Left renal cortex interstitium (tissue), 4 donors: ENCODE results near the gene TLK2. TPM values are rescaled to one million over a fixed set of nuclear protein-coding genes. Genes with fewer than 3 reads are reported as not detected.
"Not testable (repeated sequence)": the region's sequence is repeated elsewhere in the genome, so short reads cannot be mapped to it uniquely, and the experiment has no call there.

ENCODE experiments used
- DNase-seq, 4 donors: peaks; one replicate each; pipeline ENCODE4 v3.0.0-alpha.2; 2013; ENCODE audit warnings: low read depth in 4 of 4, low spot score in 2 of 4, missing footprints in 1 of 4
- polyA plus RNA-seq, 4 donors: library from polyadenylated mRNA; unstranded; fragments of 120-200 nt; gene quantifications; one replicate each; pipeline ENCODE4 v1.2.1, GENCODE V29; 2013; ENCODE audit not compliant: insufficient read length in 4 of 4

TLK2 gene
- polyA plus RNA-seq, 4 donors, result 59.4 to 74.1 (median 67.1) TPM

- no peak for DNase-seq
These were observed 118.0 kb downstream of the TLK2 start for GRCh38 chr17:62596662-62597061.

DNA sequence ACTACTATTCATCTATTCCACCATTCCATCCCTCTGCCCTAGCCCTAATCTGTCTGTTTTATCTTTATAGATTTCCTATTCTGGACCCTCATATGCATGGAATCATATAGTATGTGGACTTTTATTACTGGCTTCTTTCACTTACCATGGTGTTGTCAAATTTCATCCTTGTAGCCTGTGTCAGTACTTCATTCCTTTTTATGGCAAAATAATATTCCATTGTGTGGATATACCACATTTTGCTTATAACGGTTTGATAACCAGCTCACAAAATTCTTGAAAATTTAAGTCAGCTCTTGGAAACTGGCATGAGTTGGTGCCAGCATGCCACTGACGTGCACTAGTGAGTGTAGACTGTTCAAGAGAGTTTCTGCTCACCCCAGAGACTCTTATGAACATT is 118.5 kb downstream of the TLK2 start:
- DNase-seq, result no peak

DNA sequence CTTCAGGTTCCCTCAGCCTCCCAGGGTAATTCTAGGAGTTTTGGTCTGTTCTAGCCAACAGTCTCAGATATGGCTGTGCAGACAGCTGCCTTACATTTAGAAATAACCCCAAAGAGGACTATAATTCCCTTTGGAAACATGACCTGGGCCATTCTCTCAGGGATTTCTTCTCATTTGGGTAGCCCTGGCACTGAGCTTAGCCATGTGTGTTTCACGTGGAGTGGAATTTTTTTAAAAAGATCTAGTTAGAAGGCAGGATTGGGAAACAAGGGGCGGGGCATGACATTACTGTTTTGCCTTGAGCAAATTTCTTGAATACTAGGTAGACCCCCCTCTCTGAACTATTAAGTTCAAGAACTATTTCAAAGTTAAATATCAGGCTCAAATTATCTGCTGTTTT is 119.3 kb downstream of the TLK2 start:
- DNase-seq, result no peak

GRCh38 chr17:62599964-62600657 is 121.5 kb downstream of the TLK2 start:
- no peak for DNase-seq

DNA sequence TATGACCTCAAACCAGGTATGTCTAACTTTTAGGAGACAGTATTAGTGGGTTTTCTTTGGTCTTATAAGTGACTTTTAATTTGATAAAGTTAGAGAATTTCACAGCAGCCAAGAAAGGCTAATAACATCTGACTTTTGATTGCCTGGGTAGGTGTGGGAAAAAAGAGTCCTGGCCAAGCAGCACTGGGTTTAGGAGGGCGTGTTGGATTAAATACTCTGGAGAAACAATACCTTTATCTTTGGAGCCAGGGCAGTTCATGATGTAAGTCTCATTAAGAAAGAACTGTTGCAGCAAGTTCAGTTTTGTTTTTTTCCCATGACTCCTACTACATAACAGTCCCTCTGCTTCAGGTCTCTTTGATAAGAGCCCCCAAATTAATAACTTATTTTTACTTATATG is 122.2 kb downstream of the TLK2 start:
- DNase-seq, result no peak

DNA sequence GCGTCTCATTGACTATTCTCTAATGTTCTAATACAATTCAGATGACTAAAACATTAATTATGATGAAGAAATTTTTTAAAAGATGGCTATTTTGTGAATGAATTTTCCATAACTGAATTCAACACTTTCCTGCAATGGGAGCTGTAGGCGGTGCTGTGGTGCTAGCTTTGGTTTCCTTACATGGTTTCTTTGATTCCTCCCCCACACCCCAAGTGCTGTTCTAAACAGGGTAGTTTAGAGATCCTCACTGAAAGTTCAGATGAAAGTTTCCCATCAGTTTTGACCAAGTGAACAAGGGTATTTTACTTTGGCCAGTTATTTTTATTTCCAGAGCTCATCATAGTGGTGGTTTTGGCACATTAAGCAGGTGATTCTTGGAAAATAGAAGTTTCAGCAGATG is 122.8 kb downstream of the TLK2 start:
- DNase-seq, result no peak

- DNase-seq, result not testable (repeated sequence)
These were observed 125.2 kb downstream of the TLK2 start for GRCh38 chr17:62603783-62604182.

GRCh38 chr17:62605588-62605987 is 127.0 kb downstream of the TLK2 start:
- DNase-seq, result no peak

- no peak for DNase-seq
These were observed 132.7 kb downstream of the TLK2 start for GRCh38 chr17:62611292-62611691.

GRCh38 chr17:62611728-62612127 is 133.1 kb downstream of the TLK2 start:
- DNase-seq, result no peak

GRCh38 chr17:62612289-62612688 is 133.7 kb downstream of the TLK2 start:
- not testable (repeated sequence) for DNase-seq

- DNase-seq, result not testable (repeated sequence)
These were observed 134.5 kb downstream of the TLK2 start for GRCh38 chr17:62613095-62613494.

DNA sequence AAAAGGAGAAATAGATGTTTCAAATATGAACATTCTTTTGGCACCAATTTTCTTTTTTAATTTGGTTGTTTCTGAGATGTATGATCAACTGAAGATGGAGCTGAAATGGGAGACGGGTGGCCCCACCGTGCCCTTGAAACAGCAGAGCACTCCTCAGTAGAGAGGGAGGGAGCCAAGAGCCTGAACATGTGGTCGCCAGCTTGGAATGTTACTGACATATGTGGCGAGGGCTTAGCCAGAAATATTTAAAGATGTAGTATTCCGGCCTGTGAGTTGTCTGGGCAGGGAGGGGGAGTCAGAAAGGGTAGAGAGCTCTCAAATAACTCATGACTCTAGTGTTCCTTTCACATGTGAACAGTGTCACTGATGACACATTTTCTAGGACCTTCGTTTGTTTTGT is 135.5 kb downstream of the TLK2 start:
- DNase-seq, result peak in 1 of 4 donors; percentile 15

- no peak for DNase-seq
These were observed 136.9 kb downstream of the TLK2 start for GRCh38 chr17:62615503-62615902.

DNA sequence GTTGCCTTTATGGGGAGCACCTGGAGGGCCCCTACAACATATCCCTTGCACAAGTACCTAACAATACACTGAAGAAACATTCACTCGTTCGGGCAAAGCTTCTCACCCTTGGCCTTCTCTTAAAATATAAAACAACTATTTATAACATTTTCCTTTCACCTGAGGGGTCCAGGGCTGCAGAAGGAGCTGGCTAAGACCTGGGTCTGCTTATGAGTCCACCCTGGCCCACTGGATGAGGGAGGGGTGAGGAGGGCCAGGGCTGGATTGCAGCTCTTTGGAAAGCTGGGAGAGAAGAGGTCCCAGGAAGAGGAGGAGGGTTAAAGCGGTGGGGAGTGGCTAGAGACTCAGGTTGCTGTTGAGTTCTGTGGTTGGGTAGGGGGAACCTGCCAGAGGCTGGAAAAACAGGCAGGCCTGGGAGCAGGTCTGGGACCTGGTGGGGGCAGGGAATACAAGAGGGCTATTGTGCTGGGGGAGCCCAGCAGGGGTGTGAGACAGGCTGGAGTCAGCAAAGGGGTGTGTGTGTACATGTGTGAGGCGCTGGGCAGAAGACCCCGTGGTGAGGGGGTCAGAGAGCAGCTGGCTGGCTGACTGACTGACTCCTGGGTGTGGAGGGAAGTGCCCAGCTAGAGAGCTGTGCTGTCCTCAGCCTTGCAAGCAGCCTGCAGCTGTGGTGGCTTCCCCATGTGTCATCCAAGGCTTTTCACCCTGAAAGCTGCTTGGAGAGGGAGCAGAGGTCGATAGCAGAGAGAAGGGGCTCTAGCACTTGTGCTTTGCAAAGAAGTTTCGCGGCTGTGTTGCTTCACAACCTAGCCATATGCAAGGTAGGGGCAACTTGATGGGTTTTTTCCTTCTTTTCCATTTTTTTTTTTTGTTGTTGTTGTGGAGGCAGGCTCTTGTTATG is 138.6 kb downstream of the TLK2 start:
- DNase-seq, result no peak

GRCh38 chr17:62617894-62618472 is 139.4 kb downstream of the TLK2 start:
- no peak for DNase-seq

DNA sequence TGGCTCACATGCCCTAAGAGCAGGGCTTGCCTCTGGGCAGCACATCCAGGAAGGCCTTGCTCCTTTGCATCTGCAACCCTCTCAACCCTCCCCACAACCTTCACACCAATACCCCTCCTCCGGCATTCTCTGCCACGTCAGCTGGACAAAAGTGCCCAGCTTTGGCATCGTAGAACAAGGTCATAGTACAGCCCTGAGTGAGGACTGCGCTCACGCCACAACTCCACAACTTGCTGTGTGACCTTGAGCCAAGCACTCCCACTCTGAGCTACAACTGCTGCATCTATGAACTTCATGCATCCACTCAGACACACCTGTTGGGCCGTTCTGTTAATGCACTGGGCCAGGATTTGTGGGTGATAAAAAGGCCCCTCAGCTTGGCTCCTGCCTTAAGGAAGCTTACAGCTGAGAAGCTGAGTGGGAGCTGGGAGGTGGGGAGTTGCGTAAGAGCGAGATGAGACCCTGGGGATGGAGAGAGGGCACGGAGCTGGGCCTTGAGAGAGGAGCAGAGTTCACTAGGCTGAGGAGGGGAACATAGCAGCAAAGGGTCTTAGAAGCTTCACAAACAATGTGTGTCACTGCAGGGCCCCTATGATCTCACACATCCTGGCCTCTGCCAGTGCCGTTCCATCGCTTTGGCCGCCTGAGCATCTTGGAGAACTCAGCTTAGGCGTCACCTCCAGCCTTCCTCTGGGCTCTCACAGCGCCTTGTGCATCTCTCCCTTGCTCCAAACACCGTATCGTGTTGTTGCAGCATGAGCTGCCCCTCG is 140.2 kb downstream of the TLK2 start:
- DNase-seq, result no peak

DNA sequence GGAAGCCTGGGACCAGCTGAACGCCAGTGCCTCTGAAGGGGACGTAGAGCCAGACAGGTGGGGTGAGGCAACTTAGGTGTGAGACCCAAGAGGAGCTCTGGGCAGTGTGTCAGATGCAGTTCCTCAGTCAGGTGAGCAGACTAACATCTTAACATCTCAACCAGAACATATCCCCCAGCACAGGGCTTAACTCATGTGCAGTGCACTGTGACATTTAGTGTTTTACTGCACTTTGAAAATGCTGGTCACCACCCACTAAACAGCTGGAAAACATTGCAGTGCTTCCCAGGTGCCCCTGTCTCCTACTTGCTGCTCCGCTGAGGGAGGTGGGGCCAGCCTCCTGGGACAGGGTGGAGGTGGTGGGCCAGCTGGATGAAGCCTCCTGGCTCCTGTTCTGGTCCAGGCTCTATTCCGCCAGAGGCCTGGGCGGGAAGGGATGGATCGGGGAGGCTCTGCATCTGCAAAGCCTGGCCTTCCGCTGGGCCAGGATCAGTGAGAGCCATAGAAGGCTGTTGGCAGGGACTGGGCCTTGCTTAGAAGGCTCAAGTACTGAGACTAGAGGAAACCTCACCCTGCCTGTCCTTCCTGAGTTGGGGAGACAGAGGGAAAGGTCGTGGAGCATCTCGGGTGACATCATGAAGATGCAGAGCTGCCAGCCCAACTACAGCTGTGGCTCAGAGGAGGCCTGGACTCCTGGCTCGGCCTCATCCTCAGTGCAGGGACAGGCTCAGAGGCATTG is 141.0 kb downstream of the TLK2 start:
- DNase-seq, result no peak

DNA sequence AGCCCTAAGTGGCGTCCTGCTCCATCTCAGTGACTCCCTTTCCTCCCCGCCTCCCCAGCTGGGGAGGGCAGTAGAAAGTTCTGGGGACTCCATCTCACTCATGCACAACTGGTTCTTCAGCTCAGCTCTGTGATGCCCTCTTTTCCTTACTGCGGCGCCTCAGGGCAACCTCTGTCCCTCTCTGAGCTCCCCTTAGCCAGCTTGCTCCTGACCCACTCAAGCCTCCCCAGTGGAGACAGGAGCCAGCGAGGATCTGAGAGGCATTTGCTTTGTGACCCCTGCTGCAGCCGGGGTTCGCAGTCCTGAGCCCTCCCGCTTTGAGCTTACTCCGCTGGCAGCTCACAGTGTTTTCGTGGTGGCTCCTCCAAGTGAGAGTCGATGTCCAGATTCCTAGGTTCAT is 142.6 kb downstream of the TLK2 start:
- DNase-seq, result no peak

DNA sequence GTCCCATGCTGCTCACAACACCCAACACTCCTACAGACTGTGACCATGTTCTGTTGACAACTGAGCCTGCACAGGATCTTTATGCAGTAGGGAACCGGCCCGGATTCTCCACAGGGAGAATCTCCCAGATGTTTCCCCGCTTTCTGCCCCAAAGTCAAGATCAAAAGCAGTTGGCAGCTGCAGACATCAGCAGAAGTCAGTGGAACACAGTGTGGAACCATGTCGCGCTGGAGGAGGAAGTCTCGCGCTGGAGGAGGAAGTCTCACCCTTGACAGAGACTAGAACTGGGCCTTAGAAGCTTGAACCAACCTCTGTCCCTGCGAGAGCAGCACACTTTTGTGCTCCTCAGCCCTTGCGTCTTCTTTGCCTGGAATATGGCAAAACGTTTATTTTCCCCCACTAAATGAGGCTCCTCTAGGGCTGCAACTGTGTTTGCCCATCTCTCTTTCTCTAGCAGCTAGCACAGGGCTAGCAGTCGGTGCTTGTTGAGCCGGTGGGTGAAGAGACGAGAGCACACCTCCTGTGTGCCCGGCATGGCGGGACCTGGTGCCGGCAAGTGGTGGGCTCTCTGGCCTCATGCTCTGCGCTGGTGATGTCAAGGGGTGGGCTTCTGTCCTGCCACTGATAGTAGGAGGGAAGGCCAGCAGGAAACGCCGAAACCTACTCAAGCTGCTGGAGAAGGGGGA is 146.7 kb downstream of the TLK2 start:
- DNase-seq, result no peak
